NCI-H2171 (cell line): Measurements from ENCODE around the gene TSKU.

Experiments used
- DNase-seq: peaks from one replicate; lab custom pipeline; 2025; lab: John Stamatoyannopoulos, UW

TSKU gene

GRCh38 chr11:76752321-76753143, 30.6 kb upstream of the TSKU start:
- DNase-seq: no peak

GRCh38 chr11:76753449-76753848, 29.7 kb upstream of the TSKU start:
- no peak for DNase-seq

GRCh38 chr11:76753950-76754349, 29.2 kb upstream of the TSKU start:
- no peak for DNase-seq

- no peak for DNase-seq
Measured at GRCh38 chr11:76756341-76756741, 26.8 kb upstream of the TSKU start.

GRCh38 chr11:76758311-76758710, 24.8 kb upstream of the TSKU start:
- DNase-seq: no peak

GRCh38 chr11:76759092-76759491, 24.1 kb upstream of the TSKU start:
- no peak for DNase-seq

- DNase-seq: no peak
Measured at GRCh38 chr11:76759517-76759916, 23.6 kb upstream of the TSKU start.

GRCh38 chr11:76760236-76760635, 22.9 kb upstream of the TSKU start:
- no peak for DNase-seq

- DNase-seq: no peak
Measured at GRCh38 chr11:76761718-76762355, 21.3 kb upstream of the TSKU start.

- no peak for DNase-seq
Measured at GRCh38 chr11:76762356-76762752, 20.8 kb upstream of the TSKU start.

GRCh38 chr11:76762867-76763572, 20.1 kb upstream of the TSKU start:
- DNase-seq: no peak

GRCh38 chr11:76763573-76764346, 19.4 kb upstream of the TSKU start:
- no peak for DNase-seq

- DNase-seq: no peak
Measured at GRCh38 chr11:76764941-76765665, 18.1 kb upstream of the TSKU start.

- DNase-seq: no peak
Measured at GRCh38 chr11:76765863-76766350, 17.2 kb upstream of the TSKU start.

GRCh38 chr11:76766521-76766920, 16.6 kb upstream of the TSKU start:
- no peak for DNase-seq

GRCh38 chr11:76767659-76768058, 15.5 kb upstream of the TSKU start:
- DNase-seq: no peak

GRCh38 chr11:76768088-76768908, 14.9 kb upstream of the TSKU start:
- peak; percentile 69 for DNase-seq

GRCh38 chr11:76768909-76769560, 14.1 kb upstream of the TSKU start:
- no peak for DNase-seq

GRCh38 chr11:76769645-76770586, 13.2 kb upstream of the TSKU start:
- no peak for DNase-seq
